HepG2 (cell line): ENCODE measurements around the gene LSM10. TPM values are rescaled to one million over a fixed set of nuclear protein-coding genes. Genes with fewer than 3 reads are reported as not detected.

ENCODE experiments used
- GLI4 ChIP-seq: sonication (generic); formaldehyde crosslinking; IDR thresholded peaks from 2 replicates; pipeline ENCODE4 v1.5.1; 2020; ENCODE audit warnings: missing genetic modification reagents, mild to moderate bottlenecking, moderate library complexity, borderline replicate concordance
- GMEB1 ChIP-seq: sonication (generic); formaldehyde crosslinking; IDR thresholded peaks from 2 replicates; pipeline ENCODE4 v1.5.1; 2020; ENCODE audit warnings: missing genetic modification reagents, mild to moderate bottlenecking, borderline replicate concordance
- HNF4G ChIP-seq, 2 experiments: sonication (generic) in 1 of 2; formaldehyde crosslinking in 1 of 2; IDR thresholded peaks; 2 replicates each; pipeline versions ENCODE4 v1.4.0 to v1.6.1; 2011 to 2020; ENCODE audit warnings: borderline replicate concordance in 2 of 2, low read depth in 2 of 2, mild to moderate bottlenecking in 2 of 2, low read length in 1 of 2, missing genetic modification reagents in 1 of 2, moderate library complexity in 1 of 2
- KAT8 ChIP-seq: IDR thresholded peaks from 2 replicates; pipeline ENCODE4 v1.6.1; 2016; ENCODE audit warnings: missing genetic modification reagents, missing compliant biosample characterization
- KLF6 ChIP-seq: IDR thresholded peaks from 2 replicates; pipeline ENCODE4 v1.8.0; 2016; ENCODE audit warnings: missing biosample characterization, missing genetic modification reagents
- MXD1 ChIP-seq: sonication (generic); formaldehyde crosslinking; IDR thresholded peaks from 2 replicates; pipeline ENCODE4 v1.4.0; 2020; ENCODE audit warnings: mild to moderate bottlenecking, missing genetic modification reagents
- MXI1 ChIP-seq: IDR thresholded peaks from 3 replicates; pipeline ENCODE4 v1.6.1; 2012; ENCODE audit warnings: low read depth, low read length, inconsistent platforms, borderline replicate concordance
- PITX1 ChIP-seq: sonication (generic); formaldehyde crosslinking; IDR thresholded peaks from 2 replicates; pipeline ENCODE4 v1.5.1; 2020; ENCODE audit warnings: mild to moderate bottlenecking, missing genetic modification reagents
- RARG ChIP-seq: sonication (generic); formaldehyde crosslinking; IDR thresholded peaks from 2 replicates; pipeline ENCODE4 v1.4.0; 2020; ENCODE audit warnings: low read depth, mild to moderate bottlenecking, missing genetic modification reagents
- SALL1 ChIP-seq: sonication (generic); formaldehyde crosslinking; IDR thresholded peaks from 2 replicates; pipeline ENCODE4 v1.8.0; 2022; ENCODE audit warnings: mild to moderate bottlenecking, missing genetic modification reagents
- YEATS2 ChIP-seq: sonication (generic); formaldehyde crosslinking; IDR thresholded peaks from 2 replicates; pipeline ENCODE4 v1.4.0; 2020; ENCODE audit warnings: missing genetic modification reagents, borderline replicate concordance
- ZFP91 ChIP-seq: sonication (generic); formaldehyde crosslinking; IDR thresholded peaks from 2 replicates; pipeline ENCODE4 v1.9.0; 2022; ENCODE audit warnings: missing genetic modification reagents, mild to moderate bottlenecking, borderline replicate concordance
- ZMYM3 ChIP-seq: sonication (generic); formaldehyde crosslinking; IDR thresholded peaks from 2 replicates; pipeline ENCODE4 v1.5.1; 2020; ENCODE audit warnings: mild to moderate bottlenecking, missing genetic modification reagents
- ZNF207 ChIP-seq: fragments of 450-650 bp; IDR thresholded peaks from 2 replicates; pipeline ENCODE4 v1.6.1; 2016; ENCODE audit warnings: antibody characterized with exemption, borderline replicate concordance
- ZNF260 ChIP-seq: sonication (generic); formaldehyde crosslinking; IDR thresholded peaks from 2 replicates; pipeline ENCODE4 v1.4.0; 2020; ENCODE audit warnings: missing genetic modification reagents, low read depth, mild to moderate bottlenecking, borderline replicate concordance
- ZNF318 ChIP-seq: sonication (generic); formaldehyde crosslinking; IDR thresholded peaks from 2 replicates; pipeline ENCODE4 v1.4.0; 2020; ENCODE audit warnings: mild to moderate bottlenecking, missing genetic modification reagents
- polyA plus RNA-seq, 8 experiments: library from polyadenylated mRNA; depleted of rRNA in 3 of 8; stranded (reverse) in 7 of 8; unstranded in 1 of 8; fragments of >200 nt; fragmentation: Illumina TruSeq in 4 of 8; extraction: Trizol in 4 of 8; gene quantifications; 2 replicates each; pipeline versions ENCODE4 v1.2.1 to v1.2.3, GENCODE V29; 2011 to 2016; ENCODE audit warnings: low read depth in 4 of 8, missing spikeins in 1 of 8, mixed read lengths in 1 of 8; ENCODE audit not compliant: insufficient read depth in 1 of 8
- total RNA-seq, 5 experiments: library from RNA; depleted of rRNA; stranded (reverse); fragments of >200 nt; fragmentation: Illumina TruSeq; extraction: Trizol; gene quantifications; 2 replicates each; pipeline ENCODE4 v1.2.3, GENCODE V29; 2016; ENCODE audit warnings: low read depth in 1 of 5

Gene LSM10
- total and polyA plus RNA-seq, 2 of the 13 experiments (the other 11 are each of a cell fraction or from before 2014, with no cell fraction given): 14.0 to 52.0 TPM

GRCh38 chr1:36352125-36352909 is 45.4 kb downstream of the LSM10 start (continued):
- no peak for TF ChIP-seq ZNF318
- no peak for TF ChIP-seq MXI1
- no peak for TF ChIP-seq YEATS2
- no peak for TF ChIP-seq MXD1 (CRISPR knock-in tag)
- TF ChIP-seq ZNF260 (CRISPR knock-in tag): no peak
- no peak for TF ChIP-seq PITX1 (CRISPR knock-in tag)
- TF ChIP-seq GLI4 (CRISPR knock-in tag): no peak
- no peak for TF ChIP-seq RARG
- TF ChIP-seq KLF6: no peak
- TF ChIP-seq HNF4G (IDR thresholded peaks at IDR 0.05; ENCODE audit: borderline replicate concordance, low read depth, low read length): no peak
- peak; percentile 31; the same call in 1 of the 2 replicates for TF ChIP-seq HNF4G (CRISPR knock-in tag; IDR thresholded peaks at IDR 0.05; ENCODE audit: borderline replicate concordance, low read depth)
- TF ChIP-seq SALL1 (CRISPR knock-in tag): peak; percentile 67
- TF ChIP-seq KAT8 (CRISPR knock-in tag): no peak
- TF ChIP-seq ZFP91 (CRISPR knock-in tag): peak; percentile 6; the same call in 1 of the 2 replicates
- no peak for TF ChIP-seq ZMYM3 (CRISPR knock-in tag)
- TF ChIP-seq GMEB1: 0 out of 2 replicates have a peak, but pooled peaks have one; percentile 21
- TF ChIP-seq ZNF207: no peak
